ENCODE measurements around the gene GLIS2.

DNA sequence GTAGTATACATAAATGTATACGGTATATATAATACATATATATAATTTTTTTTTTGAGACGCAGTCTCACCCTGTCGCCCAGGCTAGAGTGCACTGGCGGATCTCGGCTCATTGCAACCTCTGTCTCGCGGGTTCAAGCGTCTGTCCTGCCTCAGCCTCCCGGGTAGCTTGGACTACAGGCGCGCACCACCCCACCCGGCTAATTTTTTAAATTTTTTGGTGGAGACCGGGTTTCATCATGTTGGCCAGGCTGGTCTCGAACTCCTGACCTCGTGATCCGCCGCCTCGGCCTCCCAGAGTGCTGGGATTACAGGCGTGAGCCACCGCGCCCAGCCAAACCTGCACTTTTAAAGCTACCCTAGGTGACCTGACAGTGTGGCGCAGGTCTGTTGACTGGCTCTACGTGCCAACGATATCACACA is 34.5 kb downstream of the GLIS2 start:
- TF ChIP-seq NFYB (IDR thresholded peaks at IDR 0.05; ENCODE audit: insufficient read depth, low read depth, low read length) (no peak), RFX5 (IDR thresholded peaks at IDR 0.05; ENCODE audit: low read depth, low read length) (no peak), POLR2AphosphoS2 (IDR thresholded peaks at IDR 0.05; ENCODE audit: low read depth, low read length) (no peak), POLR2AphosphoS5 (IDR thresholded peaks at IDR 0.05; ENCODE audit: low read length) (no peak), FOXM1 (IDR thresholded peaks at IDR 0.05; ENCODE audit: low read depth, low read length) (no peak), SPI1 (IDR thresholded peaks at IDR 0.05; ENCODE audit: borderline replicate concordance, insufficient read depth, low read depth, low read length) (no peak), RUNX3 (IDR thresholded peaks at IDR 0.05; ENCODE audit: low read length) (no peak), POU2F2 (IDR thresholded peaks at IDR 0.05; ENCODE audit: borderline replicate concordance, low read depth, low read length) (no peak), MYB (IDR thresholded peaks at IDR 0.05; ENCODE audit: borderline replicate concordance, low read depth, low read length) (no peak), ZNF274 (IDR thresholded peaks at IDR 0.05; ENCODE audit: insufficient read depth, insufficient read length) (no peak), BCL11A (IDR thresholded peaks at IDR 0.05; ENCODE audit: low read depth, low read length) (no peak)
- TF ChIP-seq, protein P1, sequence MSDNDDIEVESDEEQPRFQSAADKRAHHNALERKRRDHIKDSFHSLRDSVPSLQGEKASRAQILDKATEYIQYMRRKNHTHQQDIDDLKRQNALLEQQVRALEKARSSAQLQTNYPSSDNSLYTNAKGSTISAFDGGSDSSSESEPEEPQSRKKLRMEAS (IDR thresholded peaks at IDR 0.05; ENCODE audit: low read depth, low read length): no peak
- TF ChIP-seq, protein P2, sequence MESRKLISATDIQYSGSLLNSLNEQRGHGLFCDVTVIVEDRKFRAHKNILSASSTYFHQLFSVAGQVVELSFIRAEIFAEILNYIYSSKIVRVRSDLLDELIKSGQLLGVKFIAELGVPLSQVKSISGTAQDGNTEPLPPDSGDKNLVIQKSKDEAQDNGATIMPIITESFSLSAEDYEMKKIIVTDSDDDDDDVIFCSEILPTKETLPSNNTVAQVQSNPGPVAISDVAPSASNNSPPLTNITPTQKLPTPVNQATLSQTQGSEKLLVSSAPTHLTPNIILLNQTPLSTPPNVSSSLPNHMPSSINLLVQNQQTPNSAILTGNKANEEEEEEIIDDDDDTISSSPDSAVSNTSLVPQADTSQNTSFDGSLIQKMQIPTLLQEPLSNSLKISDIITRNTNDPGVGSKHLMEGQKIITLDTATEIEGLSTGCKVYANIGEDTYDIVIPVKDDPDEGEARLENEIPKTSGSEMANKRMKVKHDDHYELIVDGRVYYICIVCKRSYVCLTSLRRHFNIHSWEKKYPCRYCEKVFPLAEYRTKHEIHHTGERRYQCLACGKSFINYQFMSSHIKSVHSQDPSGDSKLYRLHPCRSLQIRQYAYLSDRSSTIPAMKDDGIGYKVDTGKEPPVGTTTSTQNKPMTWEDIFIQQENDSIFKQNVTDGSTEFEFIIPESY (IDR thresholded peaks at IDR 0.05): no peak
